Retinal pigment epithelial cell (primary cell): ENCODE measurements around the gene LIMS2.

Experiments used
- DNase-seq: peaks from one replicate; pipeline ENCODE4 v3.0.0-alpha.2; 2010; ENCODE audit warnings: low read depth
- H3K4me3 ChIP-seq: 2 replicates; pipeline ENCODE4 v1.5.1; 2011; ENCODE audit warnings: mild to moderate bottlenecking, low read length, control low read depth, moderate library complexity
- CTCF ChIP-seq: conservative IDR thresholded peaks from 2 replicates; pipeline ENCODE4 v1.5.1; 2011; ENCODE audit warnings: low read depth, low read length, control low read depth, inconsistent platforms

The LIMS2 gene

GRCh38 chr2:127656569-127657231 is 18.6 kb downstream of the LIMS2 start:
- TF ChIP-seq CTCF = no peak
- no peak overlapping the region for H3K4me3 ChIP-seq
- DNase-seq = no peak

- no peak overlapping the region for H3K4me3 ChIP-seq
- TF ChIP-seq CTCF = no peak
- DNase-seq = no peak
Observed at GRCh38 chr2:127655209-127656073, 19.9 kb downstream of the LIMS2 start.

- TF ChIP-seq CTCF = no peak
- H3K4me3 ChIP-seq = no peak overlapping the region
- DNase-seq = no peak
Observed at GRCh38 chr2:127654838-127655175, 20.5 kb downstream of the LIMS2 start.

- no peak for TF ChIP-seq CTCF
- no peak overlapping the region for H3K4me3 ChIP-seq
- no peak for DNase-seq
Observed at GRCh38 chr2:127654084-127654837, 21.1 kb downstream of the LIMS2 start.

GRCh38 chr2:127653421-127654083 is 21.8 kb downstream of the LIMS2 start:
- TF ChIP-seq CTCF = no peak
- H3K4me3 ChIP-seq = no peak overlapping the region
- no peak for DNase-seq

- no peak for TF ChIP-seq CTCF
- DNase-seq = no peak
- H3K4me3 ChIP-seq = no peak overlapping the region
Observed at GRCh38 chr2:127652786-127653357, 22.5 kb downstream of the LIMS2 start.
